SK-N-SH (cell line): Measurements from ENCODE around the gene WDR53.

ENCODE experiments used
- FOSL2 ChIP-seq: IDR thresholded peaks from 2 replicates; pipeline ENCODE4 v1.4.0; 2012; ENCODE audit warnings: low read depth, mild to moderate bottlenecking, moderate library complexity, borderline replicate concordance
- FOXM1 ChIP-seq: IDR thresholded peaks from 2 replicates; pipeline ENCODE4 v1.4.0; 2012; ENCODE audit warnings: low read depth, mild to moderate bottlenecking
- GATA2 ChIP-seq: sonication (generic); formaldehyde crosslinking; IDR thresholded peaks from 2 replicates; pipeline ENCODE4 v1.5.0; 2020; ENCODE audit warnings: mild to moderate bottlenecking, missing genetic modification reagents
- JUND ChIP-seq: IDR thresholded peaks from 2 replicates; pipeline ENCODE4 v1.4.0; 2012
- NRF1 ChIP-seq: IDR thresholded peaks from 2 replicates; pipeline ENCODE4 v1.6.1; 2012; ENCODE audit warnings: low read depth, mild to moderate bottlenecking, low read length
- POLR2AphosphoS5 ChIP-seq: IDR thresholded peaks from 2 replicates; pipeline ENCODE4 v1.6.1; 2012; ENCODE audit warnings: low read depth, low read length
- RAD21 ChIP-seq: IDR thresholded peaks from 2 replicates; pipeline ENCODE4 v1.6.1; 2012; ENCODE audit warnings: mild to moderate bottlenecking, low read length
- RCOR1 ChIP-seq: fragments of 150-350 bp; IDR thresholded peaks from 2 replicates; pipeline ENCODE4 v1.6.1; 2017; ENCODE audit warnings: antibody characterized with exemption, low read length
- SIN3A ChIP-seq: IDR thresholded peaks from 2 replicates; pipeline ENCODE4 v1.6.1; 2012; ENCODE audit warnings: low read depth, mild to moderate bottlenecking, low read length, moderate library complexity, borderline replicate concordance
- TF ChIP-seq, protein P1 (sequence below): IDR thresholded peaks from 2 replicates; pipeline ENCODE4; 2012
- TF ChIP-seq, protein P2 (sequence below): fragments of 200-600 bp; sonication (generic); IDR thresholded peaks from 2 replicates; pipeline ENCODE4 v1.6.1; 2017; ENCODE audit warnings: antibody characterized with exemption, mild to moderate bottlenecking, moderate library complexity
- TF ChIP-seq, protein P3 (sequence below): IDR thresholded peaks from 2 replicates; pipeline ENCODE4 v1.4.0; 2012; ENCODE audit warnings: low read depth
- TF ChIP-seq, protein P4 (sequence below): IDR thresholded peaks from 2 replicates; pipeline ENCODE4 v1.6.1; 2012; ENCODE audit warnings: mild to moderate bottlenecking, low read depth, low read length, moderate library complexity
- TF ChIP-seq, protein P5 (sequence below): IDR thresholded peaks from 2 replicates; pipeline ENCODE4 v1.4.0; 2012; ENCODE audit warnings: low read depth, borderline replicate concordance

DNA sequence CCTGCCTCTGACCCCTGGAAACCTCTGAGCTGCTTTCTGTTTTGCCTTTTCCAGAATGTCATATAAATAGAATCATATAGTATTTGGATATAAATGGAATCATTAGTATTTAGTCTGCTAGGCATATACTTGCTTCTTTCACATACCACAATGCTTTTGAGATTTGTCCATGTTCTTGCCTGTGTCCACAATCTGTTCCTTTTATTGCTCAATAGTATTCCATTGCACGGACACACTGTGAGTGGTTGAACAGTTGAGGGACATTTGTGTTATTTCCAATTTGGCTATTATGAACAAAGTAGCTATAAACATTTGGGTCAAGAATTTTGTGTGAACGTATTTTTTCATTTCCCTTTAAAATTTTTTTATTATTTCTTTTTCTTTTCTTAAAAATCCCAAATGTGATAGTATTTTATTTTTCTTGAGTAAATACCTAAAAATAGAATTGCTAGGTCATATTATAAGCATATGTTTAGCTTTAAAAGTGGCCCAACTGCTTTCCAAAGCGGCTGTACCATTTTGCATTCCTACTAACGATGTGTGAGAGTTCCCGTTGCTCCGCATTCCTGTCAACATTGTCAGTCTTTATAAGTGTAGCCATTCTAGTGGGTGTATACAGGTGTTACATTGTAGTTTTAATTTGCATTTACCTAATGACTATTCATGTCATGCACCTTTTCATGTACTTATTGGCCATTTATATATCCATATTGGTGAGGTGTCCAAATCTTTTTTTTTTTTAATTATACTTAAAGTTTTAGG is 26.5 kb downstream of the WDR53 start:
- no peak for TF ChIP-seq GATA2
- TF ChIP-seq, protein P1, sequence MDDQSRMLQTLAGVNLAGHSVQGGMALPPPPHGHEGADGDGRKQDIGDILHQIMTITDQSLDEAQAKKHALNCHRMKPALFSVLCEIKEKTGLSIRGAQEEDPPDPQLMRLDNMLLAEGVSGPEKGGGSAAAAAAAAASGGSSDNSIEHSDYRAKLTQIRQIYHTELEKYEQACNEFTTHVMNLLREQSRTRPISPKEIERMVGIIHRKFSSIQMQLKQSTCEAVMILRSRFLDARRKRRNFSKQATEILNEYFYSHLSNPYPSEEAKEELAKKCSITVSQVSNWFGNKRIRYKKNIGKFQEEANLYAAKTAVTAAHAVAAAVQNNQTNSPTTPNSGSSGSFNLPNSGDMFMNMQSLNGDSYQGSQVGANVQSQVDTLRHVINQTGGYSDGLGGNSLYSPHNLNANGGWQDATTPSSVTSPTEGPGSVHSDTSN = no peak
- TF ChIP-seq, protein P2, sequence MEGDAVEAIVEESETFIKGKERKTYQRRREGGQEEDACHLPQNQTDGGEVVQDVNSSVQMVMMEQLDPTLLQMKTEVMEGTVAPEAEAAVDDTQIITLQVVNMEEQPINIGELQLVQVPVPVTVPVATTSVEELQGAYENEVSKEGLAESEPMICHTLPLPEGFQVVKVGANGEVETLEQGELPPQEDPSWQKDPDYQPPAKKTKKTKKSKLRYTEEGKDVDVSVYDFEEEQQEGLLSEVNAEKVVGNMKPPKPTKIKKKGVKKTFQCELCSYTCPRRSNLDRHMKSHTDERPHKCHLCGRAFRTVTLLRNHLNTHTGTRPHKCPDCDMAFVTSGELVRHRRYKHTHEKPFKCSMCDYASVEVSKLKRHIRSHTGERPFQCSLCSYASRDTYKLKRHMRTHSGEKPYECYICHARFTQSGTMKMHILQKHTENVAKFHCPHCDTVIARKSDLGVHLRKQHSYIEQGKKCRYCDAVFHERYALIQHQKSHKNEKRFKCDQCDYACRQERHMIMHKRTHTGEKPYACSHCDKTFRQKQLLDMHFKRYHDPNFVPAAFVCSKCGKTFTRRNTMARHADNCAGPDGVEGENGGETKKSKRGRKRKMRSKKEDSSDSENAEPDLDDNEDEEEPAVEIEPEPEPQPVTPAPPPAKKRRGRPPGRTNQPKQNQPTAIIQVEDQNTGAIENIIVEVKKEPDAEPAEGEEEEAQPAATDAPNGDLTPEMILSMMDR = no peak
- TF ChIP-seq, protein P3, sequence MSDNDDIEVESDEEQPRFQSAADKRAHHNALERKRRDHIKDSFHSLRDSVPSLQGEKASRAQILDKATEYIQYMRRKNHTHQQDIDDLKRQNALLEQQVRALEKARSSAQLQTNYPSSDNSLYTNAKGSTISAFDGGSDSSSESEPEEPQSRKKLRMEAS = no peak
- no peak for TF ChIP-seq POLR2AphosphoS5
- TF ChIP-seq RCOR1 = no peak
- no peak for TF ChIP-seq RAD21
- TF ChIP-seq, protein P4, sequence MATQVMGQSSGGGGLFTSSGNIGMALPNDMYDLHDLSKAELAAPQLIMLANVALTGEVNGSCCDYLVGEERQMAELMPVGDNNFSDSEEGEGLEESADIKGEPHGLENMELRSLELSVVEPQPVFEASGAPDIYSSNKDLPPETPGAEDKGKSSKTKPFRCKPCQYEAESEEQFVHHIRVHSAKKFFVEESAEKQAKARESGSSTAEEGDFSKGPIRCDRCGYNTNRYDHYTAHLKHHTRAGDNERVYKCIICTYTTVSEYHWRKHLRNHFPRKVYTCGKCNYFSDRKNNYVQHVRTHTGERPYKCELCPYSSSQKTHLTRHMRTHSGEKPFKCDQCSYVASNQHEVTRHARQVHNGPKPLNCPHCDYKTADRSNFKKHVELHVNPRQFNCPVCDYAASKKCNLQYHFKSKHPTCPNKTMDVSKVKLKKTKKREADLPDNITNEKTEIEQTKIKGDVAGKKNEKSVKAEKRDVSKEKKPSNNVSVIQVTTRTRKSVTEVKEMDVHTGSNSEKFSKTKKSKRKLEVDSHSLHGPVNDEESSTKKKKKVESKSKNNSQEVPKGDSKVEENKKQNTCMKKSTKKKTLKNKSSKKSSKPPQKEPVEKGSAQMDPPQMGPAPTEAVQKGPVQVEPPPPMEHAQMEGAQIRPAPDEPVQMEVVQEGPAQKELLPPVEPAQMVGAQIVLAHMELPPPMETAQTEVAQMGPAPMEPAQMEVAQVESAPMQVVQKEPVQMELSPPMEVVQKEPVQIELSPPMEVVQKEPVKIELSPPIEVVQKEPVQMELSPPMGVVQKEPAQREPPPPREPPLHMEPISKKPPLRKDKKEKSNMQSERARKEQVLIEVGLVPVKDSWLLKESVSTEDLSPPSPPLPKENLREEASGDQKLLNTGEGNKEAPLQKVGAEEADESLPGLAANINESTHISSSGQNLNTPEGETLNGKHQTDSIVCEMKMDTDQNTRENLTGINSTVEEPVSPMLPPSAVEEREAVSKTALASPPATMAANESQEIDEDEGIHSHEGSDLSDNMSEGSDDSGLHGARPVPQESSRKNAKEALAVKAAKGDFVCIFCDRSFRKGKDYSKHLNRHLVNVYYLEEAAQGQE = no peak
- no peak for TF ChIP-seq NRF1
- TF ChIP-seq, protein P5, sequence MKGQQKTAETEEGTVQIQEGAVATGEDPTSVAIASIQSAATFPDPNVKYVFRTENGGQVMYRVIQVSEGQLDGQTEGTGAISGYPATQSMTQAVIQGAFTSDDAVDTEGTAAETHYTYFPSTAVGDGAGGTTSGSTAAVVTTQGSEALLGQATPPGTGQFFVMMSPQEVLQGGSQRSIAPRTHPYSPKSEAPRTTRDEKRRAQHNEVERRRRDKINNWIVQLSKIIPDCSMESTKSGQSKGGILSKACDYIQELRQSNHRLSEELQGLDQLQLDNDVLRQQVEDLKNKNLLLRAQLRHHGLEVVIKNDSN = no peak
- TF ChIP-seq SIN3A = no peak
- no peak for TF ChIP-seq FOSL2
- no peak for TF ChIP-seq FOXM1
- no peak for TF ChIP-seq JUND
